GM21576 (cell line): Measurements from ENCODE around the gene FOXP3.
A peak's percentile ranks its signal among the peaks of the same experiment; 100 is the strongest.

ENCODE experiments used
- ATAC-seq: cut with Tn5 transposase; IDR thresholded peaks from one replicate; pipeline ENCODE4 v1.9.1; 2021; ENCODE audit warnings: mild to moderate bottlenecking, moderate library complexity; ENCODE audit not compliant: unreplicated experiment

FOXP3 gene

GRCh38 chrX:49276671-49277534, 12.4 kb upstream of the FOXP3 start:
- no peak for ATAC-seq

GRCh38 chrX:49276207-49276606, 11.7 kb upstream of the FOXP3 start:
- ATAC-seq: no peak

- no peak for ATAC-seq
These were observed 8.7 kb upstream of the FOXP3 start for GRCh38 chrX:49273181-49273727.

- no peak for ATAC-seq
These were observed 7.9 kb upstream of the FOXP3 start for GRCh38 chrX:49272421-49272820.

GRCh38 chrX:49271341-49271740, 6.8 kb upstream of the FOXP3 start:
- ATAC-seq: no peak

GRCh38 chrX:49270249-49270921, 5.9 kb upstream of the FOXP3 start:
- ATAC-seq: no peak

- peak; percentile 23 for ATAC-seq
These were observed 5.3 kb upstream of the FOXP3 start, which contains the start of gene PPP1R3F for GRCh38 chrX:49269767-49270248. Gene PPP1R3F (plus strand): TSS chrX:49269793. CDS start chrX:49269870, 77 bp downstream.

- peak; percentile 83 for ATAC-seq
These were observed 4.7 kb upstream of the FOXP3 start for GRCh38 chrX:49269010-49269766.

GRCh38 chrX:49268702-49269009, 4.1 kb upstream of the FOXP3 start:
- no peak for ATAC-seq

- no peak for ATAC-seq
These were observed 2.3 kb upstream of the FOXP3 start for GRCh38 chrX:49266523-49267445.

GRCh38 chrX:49263631-49264030, 879 bp downstream of the FOXP3 start:
- ATAC-seq: no peak

- no peak for ATAC-seq
These were observed 1.9 kb downstream of the FOXP3 start for GRCh38 chrX:49262603-49263002.

- ATAC-seq: no peak
These were observed 4.1 kb downstream of the FOXP3 start for GRCh38 chrX:49260221-49260985.

- ATAC-seq: no peak
These were observed 5.8 kb downstream of the FOXP3 start for GRCh38 chrX:49258749-49259124.

GRCh38 chrX:49257846-49258748, 6.4 kb downstream of the FOXP3 start:
- no peak for ATAC-seq

- ATAC-seq: no peak
These were observed 7.3 kb downstream of the FOXP3 start for GRCh38 chrX:49257074-49257790.

- no peak for ATAC-seq
These were observed 8.1 kb downstream of the FOXP3 start for GRCh38 chrX:49256268-49256995.
